IMR-90 (cell line): Measurements from ENCODE around the gene FAM163A. TPM values are rescaled to one million over a fixed set of nuclear protein-coding genes. Genes with fewer than 3 reads are reported as not detected.

Experiments
- ATAC-seq: fragments of 200-7000 bp; cut with Tn5 transposase; 2 replicates; pipeline ENCODE4 v1.9.1; 2020; ENCODE audit warnings: low read depth, mild to moderate bottlenecking, moderate library complexity
- BruUV-seq: library from RNA; stranded (reverse); fragments of 400-500 nt; replicated peaks from 2 replicates; lab custom pipeline; 2021; lab: Mats Ljungman, UMichigan
- CTCF ChIA-PET: fragments of 300-600 bp; formaldehyde crosslinking; extraction: SDS; loops from one replicate; lab custom pipeline; 2021; ENCODE audit warnings: antibody characterized with exemption; lab: Yijun Ruan, JAX
- POLR2A ChIA-PET: fragments of 300-600 bp; sonication (Branson Sonifier 250); formaldehyde crosslinking; loops from one replicate; lab custom pipeline; 2022; ENCODE audit warnings: antibody characterized with exemption; ENCODE audit not compliant: unreplicated experiment; lab: Charles Lee
- DNase-seq: peaks from one replicate; pipeline ENCODE4 v3.0.0; 2013
- H2AFZ ChIP-seq: replicated peaks from 2 replicates; pipeline ENCODE3; 2013; ENCODE audit warnings: low read length, mild to moderate bottlenecking; ENCODE audit not compliant: poor library complexity
- H2AK5ac ChIP-seq: 2 replicates; pipeline ENCODE4 v1.6.1; 2013; ENCODE audit warnings: low read depth, low read length, inconsistent platforms
- H2AK9ac ChIP-seq: replicated peaks from 2 replicates; pipeline ENCODE3; 2013; ENCODE audit warnings: mild to moderate bottlenecking, low read depth, low read length, moderate library complexity; ENCODE audit not compliant: poor library complexity
- H2BK120ac ChIP-seq: 2 replicates; pipeline ENCODE4 v1.6.1; 2013; ENCODE audit warnings: low read depth, low read length, inconsistent platforms
- H2BK15ac ChIP-seq: 3 replicates; pipeline ENCODE4 v1.6.1; 2013; ENCODE audit warnings: low read depth, low read length, inconsistent platforms
- H2BK20ac ChIP-seq: 2 replicates; pipeline ENCODE4 v1.6.1; 2013; ENCODE audit warnings: low read depth, mild to moderate bottlenecking, inconsistent platforms, low read length, moderate library complexity
- H2BK5ac ChIP-seq: 2 replicates; pipeline ENCODE4 v1.6.1; 2013; ENCODE audit warnings: mild to moderate bottlenecking, low read depth, low read length, inconsistent platforms; ENCODE audit not compliant: poor library complexity, severe bottlenecking
- H3K14ac ChIP-seq: replicated peaks from 2 replicates; pipeline ENCODE4 v1.6.1; 2013; ENCODE audit warnings: low read depth, low read length, inconsistent platforms
- H3K18ac ChIP-seq: 2 replicates; pipeline ENCODE4 v1.6.1; 2013; ENCODE audit warnings: low read depth, low read length, control low read depth
- H3K23ac ChIP-seq: 2 replicates; pipeline ENCODE4 v1.6.1; 2013; ENCODE audit warnings: low read depth, low read length, inconsistent platforms
- H3K27ac ChIP-seq: 2 replicates; pipeline ENCODE4 v1.5.1; 2013; ENCODE audit warnings: mild to moderate bottlenecking, control low read depth, low read length; ENCODE audit not compliant: insufficient read depth
- H3K27me3 ChIP-seq: 2 replicates; pipeline ENCODE4 v1.6.1; 2013; ENCODE audit warnings: low read length; ENCODE audit not compliant: control insufficient read depth, insufficient read depth
- H3K36me3 ChIP-seq: 2 replicates; pipeline ENCODE4 v1.6.1; 2013; ENCODE audit warnings: low read length, mixed read lengths; ENCODE audit not compliant: control insufficient read depth, insufficient read depth
- H3K4ac ChIP-seq: 2 replicates; pipeline ENCODE4 v1.6.1; 2013; ENCODE audit warnings: low read depth, low read length, inconsistent platforms
- H3K4me1 ChIP-seq: 2 replicates; pipeline ENCODE4 v1.6.1; 2013; ENCODE audit warnings: low read length, mixed read lengths; ENCODE audit not compliant: control insufficient read depth, insufficient read depth
- H3K4me2 ChIP-seq: 2 replicates; pipeline ENCODE4 v1.6.1; 2013; ENCODE audit warnings: low read depth, mild to moderate bottlenecking, control low read depth, low read length, moderate library complexity
- H3K4me3 ChIP-seq: 2 replicates; pipeline ENCODE4 v1.5.1; 2013; ENCODE audit warnings: low read depth, mild to moderate bottlenecking, control low read depth, low read length, moderate library complexity; ENCODE audit not compliant: insufficient read depth
- H3K56ac ChIP-seq: 2 replicates; pipeline ENCODE4 v1.6.1; 2013; ENCODE audit warnings: low read length, inconsistent platforms; ENCODE audit not compliant: insufficient read depth; ENCODE audit errors: extremely low read depth
- H3K79me1 ChIP-seq, 2 experiments: 2 replicates each; pipeline ENCODE4 v1.6.1; 2013; ENCODE audit warnings: low read length in 2 of 2, inconsistent platforms in 1 of 2, low read depth in 1 of 2
- H3K9ac ChIP-seq: 2 replicates; pipeline ENCODE4 v1.6.1; 2013; ENCODE audit warnings: low read depth, low read length, control low read depth
- H3K9me1 ChIP-seq: 2 replicates; pipeline ENCODE4 v1.6.1; 2013; ENCODE audit warnings: low read length, inconsistent platforms; ENCODE audit not compliant: insufficient read depth
- H3K9me3 ChIP-seq: 2 replicates; pipeline ENCODE4 v1.6.1; 2013; ENCODE audit warnings: low read length; ENCODE audit not compliant: control insufficient read depth, insufficient read depth
- H4K20me1 ChIP-seq: 2 replicates; pipeline ENCODE4 v1.6.1; 2013; ENCODE audit warnings: low read length, inconsistent platforms; ENCODE audit not compliant: insufficient read depth
- H4K5ac ChIP-seq: 2 replicates; pipeline ENCODE4 v1.6.1; 2013; ENCODE audit warnings: mild to moderate bottlenecking, low read depth, low read length, control low read depth
- H4K8ac ChIP-seq, 2 experiments: 2 replicates each; pipeline ENCODE4 v1.6.1; 2013; ENCODE audit warnings: low read depth in 2 of 2, low read length in 2 of 2, control low read depth in 1 of 2, inconsistent platforms in 1 of 2
- H4K91ac ChIP-seq: 2 replicates; pipeline ENCODE4 v1.6.1; 2013; ENCODE audit warnings: low read depth, low read length, inconsistent platforms; ENCODE audit not compliant: insufficient read depth
- BHLHE40 ChIP-seq: fragments of 150-350 bp; IDR thresholded peaks from 2 replicates; pipeline ENCODE4 v1.6.1; 2016; ENCODE audit warnings: mild to moderate bottlenecking, low read depth, low read length
- CHD1 ChIP-seq: IDR thresholded peaks from 2 replicates; pipeline ENCODE4 v1.6.1; 2012; ENCODE audit warnings: low read depth, low read length, improper control_type of control experiment
- CTCF ChIP-seq: conservative IDR thresholded peaks from 2 replicates; pipeline ENCODE4 v1.5.1; 2012; ENCODE audit warnings: mild to moderate bottlenecking, low read depth, low read length, improper control_type of control experiment
- ELK1 ChIP-seq: fragments of 150-350 bp; IDR thresholded peaks from 2 replicates; pipeline ENCODE4 v1.6.1; 2016; ENCODE audit warnings: low read depth, mild to moderate bottlenecking, low read length, moderate library complexity, borderline replicate concordance
- MAFK ChIP-seq: IDR thresholded peaks from 2 replicates; pipeline ENCODE4 v1.6.1; 2012; ENCODE audit warnings: low read depth, low read length, improper control_type of control experiment
- MXI1 ChIP-seq: IDR thresholded peaks from 2 replicates; pipeline ENCODE4 v1.6.1; 2012; ENCODE audit warnings: low read depth, mild to moderate bottlenecking, low read length, moderate library complexity, borderline replicate concordance
- NFE2L2 ChIP-seq: fragments of 150-350 bp; IDR thresholded peaks from 2 replicates; pipeline ENCODE4 v1.6.1; 2016; ENCODE audit warnings: low read depth, mild to moderate bottlenecking, low read length
- POLR2A ChIP-seq: IDR thresholded peaks from 2 replicates; pipeline ENCODE4 v1.6.1; 2012; ENCODE audit warnings: mild to moderate bottlenecking, low read depth, low read length
- RAD21 ChIP-seq: IDR thresholded peaks from 2 replicates; pipeline ENCODE4 v1.6.1; 2012; ENCODE audit warnings: low read length, improper control_type of control experiment
- RFX5 ChIP-seq: IDR thresholded peaks from 2 replicates; pipeline ENCODE4 v1.8.0; 2012; ENCODE audit warnings: low read depth, mild to moderate bottlenecking, low read length, moderate library complexity
- WGBS, 2 experiments: methylation state at CpG; one replicate each; pipeline versions ENCODE4 v1.1.5 to v1.1.7; 2013; ENCODE audit warnings: missing lambda C conversion rate in 2 of 2; ENCODE audit not compliant: insufficient read length in 1 of 2; ENCODE audit errors: extremely low coverage in 2 of 2; 5-methylcytosine and 5-hydroxymethylcytosine counted together
- dilution Hi-C: fragments of 300-500 bp; cut with HindIII; formaldehyde crosslinking; loops from one replicate; pipeline ENCODE4 v1.14.3; 2018; ENCODE audit warnings: low sequenced_read_pairs; ENCODE audit not compliant: unreplicated experiment
- in situ Hi-C: fragments of 300-500 bp; cut with MboI; formaldehyde crosslinking; loops from 3 replicates; pipeline ENCODE4 v1.14.3; 2019; ENCODE audit warnings: low sequenced_read_pairs, inconsistent platforms, mixed read lengths
- intact Hi-C: fragments of 100-400 bp; cut with micrococcal nuclease; formaldehyde crosslinking; loops from 2 replicates; pipeline ENCODE4 v1.10.0; 2022
- polyA plus RNA-seq, 3 experiments: library from polyadenylated mRNA; depleted of rRNA; stranded (reverse); fragments of >200 nt; gene quantifications; 2 replicates each; pipeline ENCODE4 v1.2.3, GENCODE V29; 2012; ENCODE audit warnings: low replicate concordance in 1 of 3
- total RNA-seq: library from RNA; depleted of rRNA; stranded (reverse); fragments of >200 nt; gene quantifications from 2 replicates; pipeline ENCODE4 v1.2.3, GENCODE V29; 2012

The FAM163A gene
- total and polyA plus RNA-seq, 2 of the 4 experiments (the other 2 are of a cell fraction) = not detected

GRCh38 chr1:179750630-179751029 is 7.5 kb downstream of the FAM163A start:
- H4K91ac ChIP-seq = no peak overlapping the region
- no peak overlapping the region for H3K9ac ChIP-seq
- no TSS peak for BruUV-seq
- no peak overlapping the region for H4K5ac ChIP-seq
- no peak overlapping the region for H3K14ac ChIP-seq
- H2BK20ac ChIP-seq = no peak overlapping the region
- dilution Hi-C loops (no loop called here), in situ Hi-C loops (no loop called here), intact Hi-C loops (loop anchor here (5.0 kb wide), 1 partner anchor 57 kb away; no protein-coding TSS in a partner anchor)
- peaks cover 4% of the 10 kb centered on the region for H3K9me3 ChIP-seq
- TF ChIP-seq POLR2A (no peak), CHD1 (no peak), RAD21 (no peak), BHLHE40 (no peak), MXI1 (no peak), ELK1 (no peak), RFX5 (no peak), CTCF (no peak), MAFK (no peak), NFE2L2 (no peak)
- H4K8ac ChIP-seq = no peak overlapping the region
- H4K20me1 ChIP-seq = no peaks in the 10 kb centered on the region
- H3K27me3 ChIP-seq = peaks cover 27% of the 10 kb centered on the region
- H3K4me3 ChIP-seq = no peak overlapping the region
- H2AFZ ChIP-seq = no peak overlapping the region
- WGBS, 2 experiments = no CpG with 5 or more reads among the region's 1 CpG
- ChIA-PET POLR2A (no interaction called here), CTCF (interaction anchor here (1.3 kb wide), 1 partner anchor 59 kb away, joined by 5 read pairs; no protein-coding TSS in a partner anchor)
- no peaks in the 10 kb centered on the region for H3K79me1 ChIP-seq
- H3K27ac ChIP-seq = no peak overlapping the region
- H2AK5ac ChIP-seq = no peak overlapping the region
- ATAC-seq (no peak), DNase-seq (no peak)
- no peaks in the 10 kb centered on the region for H3K36me3 ChIP-seq
- H3K4me1 ChIP-seq = peaks cover 7% of the 10 kb centered on the region
- H2BK5ac ChIP-seq = no peak overlapping the region
- H3K4me2 ChIP-seq = no peak overlapping the region
- H3K23ac ChIP-seq = no peak overlapping the region
- no peak overlapping the region for H3K4ac ChIP-seq
- H2BK120ac ChIP-seq = no peak overlapping the region
- no peak overlapping the region for H3K18ac ChIP-seq
- H3K9me1 ChIP-seq = no peaks in the 10 kb centered on the region
- H2AK9ac ChIP-seq = no peak overlapping the region
- H3K56ac ChIP-seq = no peak overlapping the region
- no peak overlapping the region for H2BK15ac ChIP-seq
